NCI-H2107 treated with DMSO at 0.1 percent for 48 hours (cell line): ENCODE data around the gene CUEDC1.

Experiments used
- DNase-seq: peaks from one replicate; lab custom pipeline; 2025; ENCODE audit not compliant: unreplicated experiment; lab: John Stamatoyannopoulos, UW

Gene CUEDC1

DNA sequence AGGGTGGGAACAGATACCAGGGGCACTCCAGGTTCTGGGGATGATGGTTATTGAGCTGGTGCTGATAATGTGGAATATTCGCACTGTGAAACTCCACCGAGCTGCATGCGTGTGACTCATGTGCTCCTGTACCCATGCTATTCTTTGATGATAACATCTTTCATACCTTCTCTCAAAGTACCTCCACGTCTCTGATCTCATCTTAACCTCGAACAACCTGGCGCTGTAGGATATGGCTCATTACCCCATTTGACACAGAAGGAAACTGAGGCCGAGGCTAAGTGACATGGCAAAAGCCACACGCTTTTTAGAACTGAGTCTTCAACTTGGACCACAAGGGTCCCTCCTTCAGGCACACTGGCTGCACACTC is 75.1 kb downstream of the CUEDC1 start:
- no peak for DNase-seq

DNA sequence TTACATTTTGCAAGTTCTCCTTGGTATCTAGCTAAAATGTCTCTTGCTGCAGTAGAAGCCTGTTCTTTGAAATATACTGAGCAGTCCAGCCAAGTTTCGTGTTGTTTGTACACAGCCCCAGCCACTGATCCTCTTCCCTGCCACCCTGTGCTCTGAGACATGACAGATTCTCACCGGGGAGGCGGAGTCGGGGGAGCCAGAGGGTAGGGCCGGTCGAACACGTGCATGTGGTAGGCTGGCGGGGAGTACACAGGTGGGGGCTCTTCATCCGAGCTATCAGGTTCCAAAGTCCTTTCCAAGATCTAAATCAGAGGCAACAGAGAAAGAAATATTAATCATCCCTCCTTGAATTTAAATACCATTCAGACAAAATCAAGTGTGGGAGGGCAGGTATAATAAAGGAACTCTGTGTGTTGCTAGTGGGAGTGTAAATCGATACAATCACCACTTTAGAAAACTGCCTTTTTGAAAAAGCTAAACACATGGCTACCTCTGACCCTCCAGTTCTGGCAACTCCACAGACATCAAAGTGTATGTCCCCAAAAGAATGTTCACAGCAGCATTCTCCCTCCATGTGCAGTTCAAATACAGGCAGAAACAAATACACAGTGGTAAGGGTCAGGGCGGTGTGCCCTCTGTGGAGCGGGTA is 75.7 kb downstream of the CUEDC1 start:
- peak; percentile 57 for DNase-seq

DNA sequence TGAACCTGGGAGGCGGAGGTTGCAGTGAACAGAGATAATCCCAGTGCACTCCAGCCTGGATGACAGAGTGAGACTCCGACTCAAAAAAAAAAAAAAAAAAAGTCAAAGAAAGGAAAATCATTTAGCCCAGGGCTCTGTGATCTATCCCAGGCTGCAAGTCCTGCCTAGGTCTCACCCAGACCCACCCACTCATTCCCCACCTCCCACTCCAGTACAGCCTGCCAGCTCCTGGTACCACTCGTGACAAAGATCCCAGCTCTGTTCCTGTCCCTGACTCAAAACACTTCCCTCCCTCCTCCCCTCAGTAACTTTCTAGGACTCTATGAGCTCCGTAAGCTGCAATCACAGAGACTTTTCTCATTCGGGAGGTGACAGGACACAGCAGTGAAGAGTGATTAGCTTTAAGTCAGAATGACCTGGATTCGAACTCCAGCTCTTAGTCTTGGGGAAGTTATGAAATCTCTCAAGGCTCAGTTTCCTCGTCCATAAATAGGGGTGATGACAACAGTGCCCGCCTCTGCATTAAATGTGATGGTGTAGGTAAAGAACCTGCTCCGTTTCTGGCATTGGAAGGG is 77.3 kb downstream of the CUEDC1 start:
- DNase-seq: no peak

DNA sequence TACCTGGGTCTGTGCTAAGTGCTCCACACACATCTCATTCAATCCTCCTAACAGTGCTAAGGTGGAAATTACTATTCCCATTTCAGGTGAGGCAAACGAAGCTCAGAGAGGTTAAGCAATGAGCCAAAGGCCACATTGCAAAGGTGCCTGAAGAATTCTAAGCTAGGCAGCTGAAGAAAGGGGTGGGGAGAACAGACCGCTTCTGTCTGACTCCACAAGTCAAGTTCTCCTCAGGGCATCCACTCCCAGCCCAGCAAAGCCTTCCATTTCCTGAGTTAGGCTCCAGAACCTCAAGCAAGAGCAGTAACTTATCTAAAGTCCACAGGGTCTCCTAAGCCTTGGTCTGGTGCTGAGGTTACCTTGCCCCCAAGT is 78.4 kb downstream of the CUEDC1 start:
- no peak for DNase-seq

DNA sequence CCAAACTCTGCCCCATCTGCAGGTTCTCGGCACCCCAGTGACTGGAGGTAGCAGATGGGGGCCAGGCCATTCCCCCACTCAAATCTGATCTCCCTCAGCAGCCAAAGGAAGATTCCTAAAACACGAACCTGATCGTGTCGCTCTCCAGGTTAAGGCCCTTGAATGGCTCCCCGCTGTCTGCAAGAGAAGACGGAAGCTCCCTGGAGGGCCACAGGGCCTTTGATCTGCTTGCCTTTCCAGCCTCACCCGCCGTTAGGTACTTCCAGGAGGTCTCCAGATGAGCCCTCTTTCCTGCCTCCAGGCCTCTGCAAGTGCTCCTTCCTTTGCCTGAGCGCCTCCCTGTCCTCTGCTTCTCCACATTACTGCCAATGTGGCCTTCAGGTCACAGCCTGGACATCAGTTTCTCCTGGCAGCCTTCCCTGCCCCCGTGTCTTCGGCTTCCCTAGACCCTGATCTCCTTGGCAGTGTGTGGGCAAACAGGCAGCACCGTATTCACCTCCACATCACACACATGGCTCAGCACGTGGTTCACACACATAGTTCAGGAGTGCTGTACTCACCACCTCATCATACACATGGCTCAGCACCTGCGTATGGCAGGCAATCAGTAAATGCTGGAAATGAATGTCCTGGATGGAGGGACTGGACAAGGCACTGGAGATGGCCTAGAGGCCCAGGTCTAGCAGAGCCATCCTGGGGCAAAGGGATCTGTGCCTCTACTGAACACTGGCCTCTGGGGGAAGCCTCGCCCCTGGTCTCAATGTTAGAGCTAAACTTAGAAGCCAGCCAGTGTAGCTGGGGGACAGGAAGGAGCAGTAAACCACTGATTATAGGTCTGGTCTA is 79.0 kb downstream of the CUEDC1 start:
- no peak for DNase-seq

DNA sequence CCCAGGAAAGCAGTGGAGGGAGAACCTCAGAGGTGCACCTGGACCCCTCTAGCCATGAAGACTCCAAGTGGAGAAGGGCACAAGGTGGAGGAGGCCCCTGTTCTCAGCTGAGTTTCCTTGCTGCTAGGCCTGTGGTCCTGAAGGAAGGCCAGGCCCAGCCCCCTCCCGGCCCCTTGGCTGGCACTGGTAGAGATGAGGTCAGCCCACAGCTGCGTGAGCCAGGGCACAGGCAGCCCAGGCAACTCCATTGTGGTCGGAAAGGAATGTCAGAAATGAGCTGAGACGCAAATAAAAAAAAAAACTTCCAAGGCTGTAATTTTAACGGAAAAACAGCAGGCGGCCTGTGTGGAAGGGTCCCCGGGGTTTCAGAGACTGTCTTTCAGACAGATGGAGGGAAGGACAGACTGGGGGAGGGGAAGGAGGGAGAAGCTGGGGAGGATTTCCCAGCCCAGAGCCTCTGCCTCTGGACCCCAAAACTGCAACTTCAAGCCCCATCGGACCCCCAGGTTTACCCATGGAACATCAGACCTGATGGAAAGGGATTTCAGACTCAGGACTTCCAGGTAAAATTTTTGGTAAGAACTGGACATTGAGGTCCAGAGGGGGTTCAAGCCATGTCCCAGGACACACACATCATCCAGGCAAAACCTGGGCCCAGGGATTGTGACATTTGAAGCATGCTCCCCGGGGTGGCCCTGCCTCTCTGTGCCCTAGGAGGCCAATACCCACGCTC is 79.8 kb downstream of the CUEDC1 start:
- DNase-seq: peak; percentile 78

DNA sequence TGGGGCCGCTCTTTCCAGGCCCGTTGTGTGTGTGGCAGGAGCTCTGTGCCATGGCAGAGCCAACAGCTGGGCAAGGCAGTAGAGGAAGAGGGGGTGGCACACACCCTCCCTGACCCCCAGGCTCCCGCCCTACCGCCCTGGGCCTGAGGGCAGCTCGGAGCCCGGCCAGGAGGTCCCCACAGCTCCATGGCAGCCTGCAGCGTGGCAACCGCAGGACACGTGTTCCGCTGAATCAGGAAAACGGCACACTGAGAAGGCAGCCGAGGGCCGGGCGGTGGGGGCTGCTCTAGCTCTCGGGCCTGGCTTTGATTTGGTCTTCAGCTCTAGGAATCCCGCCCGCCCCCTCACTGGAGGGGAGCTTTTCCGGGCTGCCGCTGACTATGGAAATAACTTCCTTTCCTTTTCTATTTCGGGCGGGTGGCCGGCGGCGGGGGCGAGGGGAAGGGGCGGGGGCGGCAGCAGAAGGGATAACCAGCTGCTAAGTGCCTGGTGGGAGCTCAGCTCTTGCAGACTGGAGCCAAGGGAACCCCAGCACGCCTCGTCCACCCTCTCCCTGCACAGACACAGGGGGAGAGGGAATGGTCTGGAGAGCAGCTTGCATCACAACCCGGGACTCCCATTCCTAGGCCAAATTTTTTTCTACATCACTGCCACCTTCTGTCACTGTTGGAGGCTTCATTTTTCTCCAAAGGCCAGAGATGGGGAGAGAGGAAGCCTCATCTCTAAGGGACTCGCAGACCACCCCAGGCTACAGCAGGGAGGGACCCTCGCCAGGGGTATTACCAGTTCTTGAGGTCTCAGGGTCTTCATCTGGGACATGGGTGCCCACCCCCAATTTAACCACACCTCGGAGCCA is 80.5 kb downstream of the CUEDC1 start:
- no peak for DNase-seq

DNA sequence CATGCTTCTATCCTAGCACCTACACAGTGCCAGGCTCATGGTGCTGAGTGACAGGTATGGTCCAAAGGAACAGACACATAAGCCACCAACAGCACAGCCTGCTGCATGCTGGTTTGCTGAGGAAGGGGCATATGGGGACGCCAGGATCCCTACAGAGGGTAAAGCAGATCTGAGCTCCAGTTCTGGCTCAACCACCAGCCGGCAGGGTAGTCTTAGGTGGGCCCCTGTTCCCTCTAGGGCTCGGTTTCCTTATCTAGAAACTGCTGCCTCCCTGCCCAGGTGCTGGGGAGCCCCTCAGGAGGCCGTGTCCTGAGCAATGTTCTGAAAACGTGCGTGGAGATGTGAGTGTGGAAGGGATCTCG is 81.2 kb downstream of the CUEDC1 start:
- no peak for DNase-seq

DNA sequence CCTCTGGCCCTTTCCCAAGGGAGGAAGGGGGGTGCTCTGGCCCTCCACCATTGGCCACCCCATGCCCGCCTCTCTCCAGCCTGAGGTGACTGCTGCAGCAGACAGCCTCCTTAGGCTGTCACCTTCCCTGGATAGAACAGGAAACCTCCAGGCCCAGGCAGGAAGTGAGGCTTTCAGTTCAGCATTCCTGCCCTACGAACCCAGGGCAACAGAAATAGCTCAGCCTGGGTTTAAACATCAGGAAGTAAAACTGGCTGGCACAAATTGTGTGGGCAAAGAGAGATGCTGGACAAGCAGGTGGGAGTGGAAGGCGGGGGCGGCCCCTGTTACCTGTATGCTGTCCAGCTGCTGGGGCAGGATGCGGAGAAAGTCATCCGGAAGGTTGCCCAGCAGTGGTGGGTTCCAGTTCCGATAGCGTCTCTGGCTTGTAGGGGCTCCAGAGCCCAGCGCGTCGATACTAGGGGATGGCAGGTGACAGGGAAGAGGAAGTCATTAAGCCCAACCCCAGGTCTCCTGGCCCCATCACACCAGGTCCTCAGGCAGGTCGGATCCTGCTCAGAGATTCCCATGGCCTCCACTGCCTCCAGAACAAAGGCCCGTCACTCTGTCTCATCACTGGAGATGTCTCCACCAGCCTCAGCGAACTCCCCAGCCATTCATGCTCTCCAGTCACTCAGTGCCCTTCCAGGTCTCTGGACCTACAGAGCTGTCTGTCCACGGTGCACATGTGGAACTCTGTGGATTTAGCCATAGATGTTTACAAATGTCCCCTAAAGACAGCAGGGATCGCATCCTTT is 81.8 kb downstream of the CUEDC1 start:
- no peak for DNase-seq

DNA sequence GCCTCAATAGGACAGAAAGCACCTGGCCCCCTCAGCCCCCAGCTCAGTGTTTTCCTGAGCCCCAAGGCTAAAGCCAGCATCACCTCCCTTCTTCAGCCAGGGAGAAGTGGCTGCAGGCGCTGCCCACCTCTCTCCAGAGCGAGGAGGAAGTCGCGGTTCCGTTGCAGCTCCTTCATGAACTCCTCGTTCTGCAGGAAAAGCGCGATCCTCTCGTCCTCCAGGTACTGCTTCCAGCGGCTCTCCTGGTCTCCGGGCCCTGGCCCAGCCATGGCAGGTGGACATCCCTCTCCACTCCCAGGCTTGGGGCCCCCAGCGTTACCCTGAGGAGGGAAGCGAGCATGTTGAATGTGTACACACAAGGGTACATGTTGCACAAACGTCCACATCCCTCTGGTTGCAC is 82.7 kb downstream of the CUEDC1 start:
- DNase-seq: no peak

DNA sequence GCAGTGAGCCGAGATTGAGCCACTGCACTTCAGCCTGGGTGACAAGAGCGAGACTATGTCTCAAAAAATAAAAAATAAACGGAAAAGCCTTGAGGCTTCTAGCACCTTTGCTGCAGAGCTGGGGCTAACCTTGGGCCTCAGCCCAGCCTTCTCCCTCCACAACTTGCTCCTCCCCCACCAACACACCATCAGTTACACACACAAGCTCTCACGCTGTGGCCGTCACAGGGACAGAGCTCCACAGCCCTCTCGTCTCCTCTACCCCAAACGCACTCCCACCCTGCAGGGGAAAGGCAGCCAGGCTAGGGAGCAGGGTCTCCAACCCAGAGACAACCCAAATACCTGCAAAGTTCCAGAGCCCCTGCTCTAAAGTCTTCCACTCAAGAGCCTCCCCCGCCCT is 83.3 kb downstream of the CUEDC1 start:
- DNase-seq: no peak

DNA sequence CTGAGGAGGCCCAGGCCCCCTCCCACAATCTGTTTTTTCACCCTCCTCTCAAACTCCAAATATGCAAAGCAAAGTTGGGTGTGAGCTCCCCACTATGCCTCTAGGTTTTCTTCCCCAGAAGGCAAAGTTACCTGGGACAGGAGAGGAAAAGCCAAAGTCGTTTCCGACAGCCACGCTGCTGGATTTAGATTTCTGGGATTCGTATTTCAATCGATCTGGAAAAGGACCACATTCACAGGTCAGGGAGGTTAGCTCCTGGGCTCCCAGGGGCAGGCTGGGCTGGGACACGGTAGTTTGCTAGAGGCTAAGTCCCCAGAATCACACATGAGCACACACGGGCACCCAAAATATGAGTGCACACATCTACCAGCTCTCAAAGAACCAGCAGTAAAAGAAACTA is 84.1 kb downstream of the CUEDC1 start:
- no peak for DNase-seq

DNA sequence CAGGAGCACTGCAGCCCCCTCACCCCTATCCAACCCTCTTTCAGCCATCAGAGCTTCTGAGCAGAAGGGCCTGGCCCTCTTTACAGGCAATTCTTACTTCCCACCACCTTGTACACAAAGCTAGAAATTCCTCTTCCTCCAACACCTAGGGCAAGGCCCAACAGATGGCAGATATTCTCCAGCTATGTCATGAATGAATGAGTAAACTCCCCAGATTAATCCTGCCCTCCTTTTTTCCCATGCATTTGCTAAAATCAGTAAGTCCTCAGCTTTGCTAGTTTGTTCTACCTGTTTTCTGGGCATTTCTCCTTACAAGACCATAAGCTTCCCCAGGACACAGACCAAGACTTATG is 85.0 kb downstream of the CUEDC1 start:
- no peak for DNase-seq

DNA sequence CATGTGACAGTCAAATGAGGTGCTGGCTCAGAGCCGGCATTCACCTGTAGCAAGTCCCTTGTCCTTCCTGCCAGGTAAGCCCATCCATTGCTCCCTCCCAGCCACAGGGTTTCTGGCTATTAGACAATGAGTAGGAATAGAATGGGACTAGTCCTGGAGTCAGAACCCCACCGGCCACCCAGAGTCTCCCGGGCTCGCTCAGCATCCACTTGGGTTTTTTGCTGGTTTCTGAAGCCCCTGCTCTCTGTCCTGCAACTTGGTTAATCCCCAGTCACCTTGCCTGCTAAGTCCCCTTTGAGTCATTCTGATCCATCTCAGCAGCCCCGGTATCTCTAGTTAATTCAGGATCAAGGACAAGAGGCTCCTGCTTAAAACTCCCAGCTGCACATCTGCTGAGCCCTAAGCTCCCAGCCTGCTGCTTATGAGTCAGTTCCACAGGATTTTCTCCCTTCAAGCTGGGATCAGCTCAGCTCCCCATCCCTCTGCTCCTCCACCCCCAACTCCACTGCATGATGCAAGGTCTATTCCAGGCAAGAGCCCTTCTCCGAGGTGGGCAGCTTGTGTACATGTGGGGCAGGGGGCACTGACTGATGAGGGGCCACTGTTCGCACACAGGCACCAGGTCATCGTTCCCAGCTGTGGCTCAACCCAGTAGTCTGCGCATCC is 85.5 kb downstream of the CUEDC1 start:
- DNase-seq: no peak

DNA sequence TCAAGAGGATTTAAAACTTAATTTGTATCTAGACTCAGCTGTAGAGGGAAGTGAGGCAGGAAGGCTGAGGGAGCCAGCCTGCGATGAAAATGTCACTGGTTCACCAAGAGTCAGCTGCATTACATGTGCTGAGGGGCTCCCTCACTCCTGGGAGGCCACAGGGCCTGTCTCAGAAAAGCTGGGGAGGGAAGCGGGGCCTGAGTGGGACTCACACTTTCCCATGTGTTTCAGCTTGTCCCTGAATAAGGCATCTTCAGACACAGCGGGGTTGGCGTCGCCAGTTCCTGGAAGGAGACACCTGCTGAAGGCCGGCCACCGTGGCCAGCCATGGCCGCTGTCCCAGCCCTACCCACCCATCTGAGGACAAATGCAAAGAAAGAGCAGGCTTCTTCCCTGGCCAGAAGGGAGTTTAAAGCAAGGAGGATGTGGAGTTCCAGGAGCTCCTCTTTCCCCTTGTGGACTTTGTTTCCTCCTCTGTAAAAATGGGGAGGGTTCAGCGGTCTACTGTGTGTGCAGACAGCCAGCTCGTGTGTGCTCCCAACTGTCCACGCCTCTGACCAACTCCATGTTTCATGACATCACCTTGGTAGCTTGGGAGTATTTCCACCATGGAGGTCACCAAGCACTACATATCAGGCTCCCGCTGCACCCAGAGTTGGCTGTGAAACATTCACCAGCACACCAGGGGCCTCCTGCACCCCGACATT is 86.1 kb downstream of the CUEDC1 start:
- no peak for DNase-seq

DNA sequence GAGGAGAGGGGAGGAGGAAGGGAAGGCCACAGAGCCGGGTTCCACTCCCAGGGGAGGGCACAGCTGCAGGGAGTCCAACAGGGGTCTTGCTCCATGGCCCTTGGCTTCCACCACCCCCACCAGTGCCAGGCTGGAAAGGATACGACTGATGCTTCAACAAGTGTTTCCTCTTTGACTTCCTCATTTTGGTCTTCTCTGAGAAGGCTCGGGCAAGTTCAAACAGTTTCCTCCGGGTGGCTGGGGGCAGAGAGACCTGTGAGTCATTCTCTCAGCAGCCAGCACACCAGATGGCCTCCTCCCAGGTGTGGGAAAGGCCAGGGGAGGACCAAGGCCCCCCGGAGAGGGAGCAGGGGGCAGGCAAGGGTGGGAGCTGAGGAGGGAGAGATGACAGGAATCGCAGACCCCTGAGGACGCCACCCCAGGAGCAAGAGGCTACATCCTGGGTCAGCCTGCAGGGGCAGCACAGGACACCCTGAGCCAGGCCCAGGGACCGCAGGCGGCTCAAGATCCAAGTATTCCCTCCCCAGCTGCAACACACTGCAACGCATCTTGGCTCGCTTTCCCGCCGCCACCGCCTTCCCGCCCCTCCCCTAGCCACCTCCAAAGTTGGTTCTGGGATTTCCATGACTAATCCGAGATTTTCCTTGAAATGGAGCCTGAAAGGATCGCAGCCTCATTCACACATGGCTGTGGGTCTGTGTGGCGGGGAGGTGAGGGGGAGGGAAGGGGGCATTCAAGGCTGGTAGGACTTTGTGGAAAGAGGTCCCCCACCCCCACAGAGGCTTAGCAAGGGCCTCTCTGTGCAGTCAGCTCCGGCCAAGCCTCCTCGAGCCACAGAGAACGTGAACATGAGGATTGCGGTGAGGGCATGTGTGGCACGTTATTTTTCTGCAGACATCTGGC is 87.0 kb downstream of the CUEDC1 start:
- DNase-seq: no peak

DNA sequence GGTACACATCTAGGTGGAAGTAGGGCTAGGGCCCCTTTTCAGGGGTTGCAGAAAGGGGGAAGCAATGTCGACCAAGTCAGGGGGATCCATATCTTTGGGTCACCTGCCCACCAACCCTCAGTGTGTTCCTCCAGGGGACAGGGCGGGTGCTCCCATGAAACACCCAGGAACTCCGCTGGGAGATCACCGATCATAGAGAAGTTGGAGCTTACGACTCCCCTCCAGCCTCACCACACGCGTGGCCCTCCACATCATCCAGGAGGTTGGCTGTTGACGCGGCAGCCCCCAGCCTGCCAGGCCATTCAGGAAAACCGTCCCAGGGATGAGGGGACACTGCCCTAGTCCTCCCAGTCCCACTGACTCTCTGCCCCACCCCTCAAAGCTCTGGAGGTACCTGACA is 88.1 kb downstream of the CUEDC1 start:
- DNase-seq: no peak

DNA sequence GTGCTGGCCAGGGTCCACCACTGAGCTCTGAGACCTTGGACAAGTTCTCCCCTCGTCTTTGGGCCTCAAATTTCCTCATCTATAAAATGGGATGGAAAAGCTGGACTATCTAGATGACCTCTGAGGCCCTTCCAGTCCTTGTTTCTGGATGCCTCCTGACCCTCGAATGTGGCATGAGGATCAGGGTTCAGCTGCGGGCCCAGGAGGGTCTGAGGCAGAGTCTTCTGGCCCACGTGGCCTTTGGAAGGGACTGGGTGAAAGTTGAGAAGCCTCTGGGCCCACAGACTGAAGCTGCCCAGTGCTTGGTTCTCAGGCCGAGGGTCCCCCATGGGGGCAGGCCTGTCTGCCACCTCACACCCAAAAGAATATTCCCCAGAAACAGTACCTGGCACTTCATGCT is 88.5 kb downstream of the CUEDC1 start:
- DNase-seq: no peak
